Stimulated activated naive B cell treated with anti-CD40 and anti-IgM and Interleukin-4, amounts not matched to agents 10 μg/mL and 1 μg/mL and 100 μg/mL, for 72 hours (primary cell): ENCODE results near the gene CFAP299.

Experiments
- ATAC-seq, 2 donors: fragments of 150-1000 bp; cut with Tn5 transposase; replicated peaks; 2 replicates each; pipeline ENCODE4 v1.10.0; 2021; ENCODE audit warnings: moderate library complexity in 1 of 2
- DNase-seq: peaks from one replicate; pipeline ENCODE4 v3.0.0; 2021
- H3K27ac Mint-ChIP-seq: one replicate; pipeline ENCODE4 v1.8.0; 2022; ENCODE audit warnings: mild to moderate bottlenecking, mixed read lengths
- H3K27me3 Mint-ChIP-seq, 2 donors: one replicate each; pipeline ENCODE4 v1.8.0; 2022; ENCODE audit warnings: mixed read lengths in 2 of 2
- H3K36me3 Mint-ChIP-seq, 2 donors: one replicate each; pipeline ENCODE4 v1.8.0; 2022; ENCODE audit warnings: mixed read lengths in 2 of 2, mild to moderate bottlenecking in 1 of 2
- H3K4me1 Mint-ChIP-seq, 2 donors: one replicate each; pipeline ENCODE4 v1.8.0; 2022; ENCODE audit warnings: mixed read lengths in 2 of 2, mild to moderate bottlenecking in 1 of 2
- H3K4me3 Mint-ChIP-seq, 2 donors: one replicate each; pipeline ENCODE4 v1.8.0; 2022; ENCODE audit warnings: mild to moderate bottlenecking in 2 of 2, mixed read lengths in 2 of 2, moderate library complexity in 1 of 2
- H3K9me3 Mint-ChIP-seq, 2 donors: one replicate each; pipeline ENCODE4 v1.8.0; 2022; ENCODE audit warnings: mixed read lengths in 2 of 2, mild to moderate bottlenecking in 1 of 2

Gene CFAP299

GRCh38 chr4:80980239-80980638 lies 644.7 kb downstream of the CFAP299 start:
- no peak overlapping the region for H3K27ac Mint-ChIP-seq
- DNase-seq (no peak), ATAC-seq (no peak)
- H3K9me3 Mint-ChIP-seq: no peaks in the 10 kb centered on the region
- H3K36me3 Mint-ChIP-seq: no peaks in the 10 kb centered on the region
- H3K27me3 Mint-ChIP-seq: peaks cover 0 to 9% of the 10 kb centered on the region in 2 donors
- H3K4me3 Mint-ChIP-seq: no peak overlapping the region
- no peaks in the 10 kb centered on the region for H3K4me1 Mint-ChIP-seq

DNA sequence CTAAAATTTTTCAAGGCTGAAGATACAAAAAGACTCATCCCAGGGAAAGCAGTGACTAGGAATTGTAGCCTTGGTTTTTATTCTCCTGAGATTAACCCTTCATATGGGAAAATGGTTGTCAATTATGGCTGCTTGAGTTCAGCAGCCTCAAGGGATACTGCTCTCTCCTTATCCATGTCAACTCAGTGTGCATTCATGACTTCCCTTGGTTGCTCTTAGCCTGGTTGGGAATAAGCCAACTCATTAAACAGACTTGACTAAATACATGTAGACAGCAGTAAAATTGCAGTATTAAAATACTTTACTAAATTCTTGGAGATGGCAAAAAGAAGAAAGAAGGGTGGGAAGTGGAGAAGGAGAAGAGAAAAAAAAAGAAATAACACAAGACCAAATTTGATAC lies 650.5 kb downstream of the CFAP299 start:
- Mint-ChIP-seq H3K4me1 (peaks cover 5 to 22% of the 10 kb centered on the region in 2 donors), H3K27ac (no peak overlapping the region)
- no peak for ATAC-seq

GRCh38 chr4:80989921-80990544 lies 654.5 kb downstream of the CFAP299 start:
- ATAC-seq: peak; percentile 48 to 55
- peaks cover 10 to 42% of the 10 kb centered on the region in 2 donors for H3K4me1 Mint-ChIP-seq
- DNase-seq: peak; percentile 13

More for the DNA sequence above, 650.5 kb downstream of the CFAP299 start:
- Mint-ChIP-seq H3K36me3 (no peaks in the 10 kb centered on the region), H3K4me3 (no peak overlapping the region), H3K27me3 (no peaks in the 10 kb centered on the region), H3K9me3 (no peaks in the 10 kb centered on the region)
- no peak for DNase-seq

GRCh38 chr4:80990851-80991250 lies 655.3 kb downstream of the CFAP299 start:
- no peak overlapping the region for H3K4me3 Mint-ChIP-seq
- no peak for DNase-seq
- H3K9me3 Mint-ChIP-seq: no peaks in the 10 kb centered on the region
- H3K27me3 Mint-ChIP-seq: no peaks in the 10 kb centered on the region
- peaks cover 10 to 42% of the 10 kb centered on the region in 2 donors for H3K4me1 Mint-ChIP-seq
- H3K27ac Mint-ChIP-seq: no peak overlapping the region
- ATAC-seq: peak; percentile 41 to 52
- no peaks in the 10 kb centered on the region for H3K36me3 Mint-ChIP-seq

More at GRCh38 chr4:80989921-80990544, 654.5 kb downstream of the CFAP299 start:
- no peaks in the 10 kb centered on the region for H3K36me3 Mint-ChIP-seq
- H3K27ac Mint-ChIP-seq: no peak overlapping the region
- no peaks in the 10 kb centered on the region for H3K9me3 Mint-ChIP-seq
- H3K27me3 Mint-ChIP-seq: no peaks in the 10 kb centered on the region
- no peak overlapping the region for H3K4me3 Mint-ChIP-seq

GRCh38 chr4:80999943-81000342 lies 664.4 kb downstream of the CFAP299 start:
- no peak overlapping the region for H3K27ac Mint-ChIP-seq
- H3K36me3 Mint-ChIP-seq: no peaks in the 10 kb centered on the region
- no peaks in the 10 kb centered on the region for H3K27me3 Mint-ChIP-seq
- no peaks in the 10 kb centered on the region for H3K9me3 Mint-ChIP-seq
- H3K4me3 Mint-ChIP-seq: no peak overlapping the region
- peaks cover 7 to 14% of the 10 kb centered on the region in 2 donors for H3K4me1 Mint-ChIP-seq
- ATAC-seq (no peak), DNase-seq (no peak)

DNA sequence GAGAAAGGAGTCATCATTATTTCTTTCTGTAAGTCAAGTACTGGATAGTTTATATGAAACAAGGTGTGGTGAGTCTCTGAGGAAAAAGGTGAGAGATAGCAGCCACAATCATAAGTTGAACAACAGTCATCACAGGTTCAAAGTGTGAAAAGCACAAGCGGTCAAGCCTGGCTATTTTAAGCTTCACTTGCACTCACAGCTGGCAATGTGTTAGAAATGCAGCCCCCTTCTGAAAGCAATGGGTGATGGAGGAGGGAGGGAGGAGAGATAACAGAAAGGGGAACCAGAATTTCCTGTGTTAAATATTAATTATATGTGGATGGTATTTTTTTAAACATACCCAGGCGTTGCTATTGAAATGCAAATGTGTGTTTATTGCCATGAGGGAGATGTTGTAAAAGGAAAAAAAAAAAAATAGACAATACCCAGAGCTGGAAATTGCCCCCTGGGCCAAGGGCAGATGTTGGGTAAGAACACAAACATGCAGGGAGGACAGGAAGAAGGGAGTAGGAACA lies 668.1 kb downstream of the CFAP299 start:
- ATAC-seq: peak; percentile 64 to 70
- Mint-ChIP-seq H3K4me1 (peaks cover 7 to 14% of the 10 kb centered on the region in 2 donors), H3K4me3 (no peak overlapping the region), H3K27ac (peak overlapping the region; percentile 9), H3K9me3 (peaks cover 3 to 6% of the 10 kb centered on the region in 2 donors), H3K36me3 (peaks cover 0 to 6% of the 10 kb centered on the region in 2 donors), H3K27me3 (peaks cover 0 to 4% of the 10 kb centered on the region in 2 donors)
- DNase-seq: no peak

DNA sequence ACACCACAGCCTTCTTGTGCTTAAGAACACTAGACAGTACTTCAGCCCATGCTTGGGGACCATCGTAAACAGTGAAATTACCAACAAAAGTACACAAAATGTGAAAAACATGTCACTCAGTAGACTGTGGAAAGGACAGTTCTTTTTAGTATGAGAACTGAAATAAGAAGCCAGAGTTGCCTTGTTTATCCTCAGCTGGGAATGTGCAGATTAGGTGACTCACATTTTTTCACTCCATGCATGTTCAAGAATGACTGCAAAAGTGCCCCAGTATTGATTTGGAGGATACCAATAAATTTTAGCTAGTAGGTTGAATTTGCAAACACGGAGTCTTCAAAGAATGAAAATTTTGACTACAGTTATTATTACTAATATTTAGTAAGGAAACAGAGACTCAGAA lies 671.9 kb downstream of the CFAP299 start:
- H3K27ac Mint-ChIP-seq: no peak overlapping the region
- H3K9me3 Mint-ChIP-seq: peaks cover 6 to 13% of the 10 kb centered on the region in 2 donors
- peaks cover 7 to 14% of the 10 kb centered on the region in 2 donors for H3K4me1 Mint-ChIP-seq
- peaks cover 0 to 4% of the 10 kb centered on the region in 2 donors for H3K27me3 Mint-ChIP-seq
- no peak overlapping the region for H3K4me3 Mint-ChIP-seq
- DNase-seq (no peak), ATAC-seq (no peak)
- H3K36me3 Mint-ChIP-seq: peaks cover 0 to 10% of the 10 kb centered on the region in 2 donors
